ENCODE data around the gene TNIK.
"Not testable (repeated sequence)": the region's sequence is repeated elsewhere in the genome, so short reads cannot be mapped to it uniquely, and the experiment has no call there.

TNIK gene

GRCh38 chr3:171127611-171128010 is 332.6 kb downstream of the TNIK start:
- no peak for DNase-seq (ENCODE audit: low read depth, low spot score)
- TF ChIP-seq SUZ12 (IDR thresholded peaks at IDR 0.05; ENCODE audit: extremely low read depth, insufficient read depth, insufficient read length) (no peak), ZNF274 (IDR thresholded peaks at IDR 0.05; ENCODE audit: low read depth, low read length) (no peak), YY1 (IDR thresholded peaks at IDR 0.05; ENCODE audit: insufficient read depth, insufficient read length) (no peak)
- no peak overlapping the region for H3K4me3 ChIP-seq (ENCODE audit: insufficient read length, low read depth)
- H3K4me1 ChIP-seq (ENCODE audit: insufficient read depth, insufficient read length): no peaks in the 10 kb centered on the region
- no peak overlapping the region for H3K9ac ChIP-seq (ENCODE audit: insufficient read length, low read depth)
- H3K9me3 ChIP-seq (ENCODE audit: insufficient read depth, low read length): no peaks in the 10 kb centered on the region
- H3K27me3 ChIP-seq (ENCODE audit: insufficient read depth, insufficient read length): no peaks in the 10 kb centered on the region
- H3K36me3 ChIP-seq (ENCODE audit: insufficient read depth, insufficient read length, low read length): no peaks in the 10 kb centered on the region

DNA sequence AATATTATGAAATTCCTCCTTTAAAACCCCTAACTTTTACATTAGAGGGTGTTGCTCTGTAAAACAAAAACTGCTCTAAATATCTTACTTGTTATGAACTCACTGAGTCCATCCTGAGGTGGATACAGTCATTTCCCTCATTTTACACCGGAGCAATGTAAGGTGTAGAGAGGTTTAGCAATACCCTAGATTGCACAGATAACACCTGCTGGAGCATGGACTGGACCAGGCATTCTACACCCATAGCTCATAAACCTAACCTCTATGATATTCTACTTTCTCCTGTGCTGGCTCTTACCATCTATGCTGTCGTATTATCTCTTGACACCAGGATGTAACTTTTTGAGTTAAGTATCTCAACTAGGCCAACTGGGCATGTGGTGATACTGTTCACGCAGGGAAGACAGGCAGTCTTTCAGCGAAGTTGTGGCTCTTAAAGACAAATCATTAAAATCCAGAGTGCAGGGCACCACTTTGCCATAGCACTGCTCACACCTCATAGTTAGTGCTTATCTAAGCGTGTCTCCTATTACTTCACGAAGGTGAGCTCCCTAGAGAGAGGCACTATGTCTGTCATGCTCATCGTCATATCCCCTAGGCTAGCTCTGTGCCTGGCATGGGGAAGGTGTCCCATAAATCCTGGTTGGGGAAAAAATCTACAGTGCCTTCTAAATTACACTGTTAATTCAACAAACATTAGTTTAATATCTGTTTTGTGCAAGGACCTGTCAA is 333.6 kb downstream of the TNIK start:
- DNase-seq (ENCODE audit: low read depth, low spot score): no peak
- H3K9ac ChIP-seq (ENCODE audit: insufficient read length, low read depth): no peak overlapping the region

DNA sequence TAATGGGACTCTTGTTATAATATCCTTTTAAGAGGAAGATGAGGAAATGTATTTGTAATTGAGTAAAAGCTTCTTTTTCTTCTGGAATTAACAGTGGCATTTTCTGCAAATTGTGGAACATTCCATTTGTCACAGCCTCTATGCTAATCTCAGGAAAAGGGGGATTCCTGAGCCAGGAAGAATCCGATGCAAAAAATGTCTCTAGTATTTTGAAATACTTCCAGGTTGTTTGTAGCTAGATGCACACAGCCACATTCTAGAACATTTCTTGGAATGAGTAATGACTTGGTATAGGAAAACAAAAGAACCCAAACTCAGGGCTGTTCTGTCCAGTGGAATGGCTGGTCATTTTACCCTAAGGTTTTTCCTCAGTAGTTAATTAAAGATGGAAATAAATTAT is 335.2 kb downstream of the TNIK start:
- Histone ChIP-seq H3K27me3 (ENCODE audit: insufficient read depth, insufficient read length) (no peaks in the 10 kb centered on the region), H3K4me1 (ENCODE audit: insufficient read depth, insufficient read length) (no peaks in the 10 kb centered on the region), H3K4me3 (ENCODE audit: insufficient read length, low read depth) (no peak overlapping the region), H3K9ac (ENCODE audit: insufficient read length, low read depth) (no peak overlapping the region), H3K36me3 (ENCODE audit: insufficient read depth, insufficient read length, low read length) (no peaks in the 10 kb centered on the region), H3K9me3 (ENCODE audit: insufficient read depth, low read length) (no peaks in the 10 kb centered on the region)
- DNase-seq (ENCODE audit: low read depth, low spot score): no peak
- TF ChIP-seq SUZ12 (IDR thresholded peaks at IDR 0.05; ENCODE audit: extremely low read depth, insufficient read depth, insufficient read length) (no peak), YY1 (IDR thresholded peaks at IDR 0.05; ENCODE audit: insufficient read depth, insufficient read length) (no peak), ZNF274 (IDR thresholded peaks at IDR 0.05; ENCODE audit: low read depth, low read length) (no peak)

More for the DNA sequence above, 333.6 kb downstream of the TNIK start:
- Histone ChIP-seq H3K27me3 (ENCODE audit: insufficient read depth, insufficient read length) (no peaks in the 10 kb centered on the region), H3K4me1 (ENCODE audit: insufficient read depth, insufficient read length) (no peaks in the 10 kb centered on the region), H3K4me3 (ENCODE audit: insufficient read length, low read depth) (no peak overlapping the region), H3K36me3 (ENCODE audit: insufficient read depth, insufficient read length, low read length) (no peaks in the 10 kb centered on the region), H3K9me3 (ENCODE audit: insufficient read depth, low read length) (no peaks in the 10 kb centered on the region)
- TF ChIP-seq SUZ12 (IDR thresholded peaks at IDR 0.05; ENCODE audit: extremely low read depth, insufficient read depth, insufficient read length): no peak
- TF ChIP-seq YY1 (IDR thresholded peaks at IDR 0.05; ENCODE audit: insufficient read depth, insufficient read length): no peak
- TF ChIP-seq ZNF274 (IDR thresholded peaks at IDR 0.05; ENCODE audit: low read depth, low read length): no peak

DNA sequence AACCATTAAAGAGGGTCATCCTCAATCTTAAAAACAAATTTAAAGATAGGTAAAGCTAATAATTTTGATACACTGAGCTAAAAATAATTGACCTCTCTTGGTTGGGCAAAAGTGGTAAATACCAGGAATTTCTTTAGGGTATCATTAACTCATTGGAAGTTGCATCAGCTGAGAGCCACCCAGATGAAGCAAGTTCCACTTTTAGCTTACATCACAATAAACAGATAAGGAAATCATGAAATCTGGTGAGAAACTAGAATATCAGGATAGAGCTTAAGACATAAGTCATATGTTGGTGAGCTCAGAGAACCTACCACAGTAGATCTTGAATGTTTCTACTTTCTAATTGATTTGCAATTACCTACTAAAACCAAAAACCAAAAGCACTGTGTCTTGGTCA is 336.3 kb downstream of the TNIK start:
- no peak overlapping the region for H3K4me3 ChIP-seq (ENCODE audit: insufficient read length, low read depth)
- no peak for DNase-seq (ENCODE audit: low read depth, low spot score)

GRCh38 chr3:171122861-171123260 is 337.3 kb downstream of the TNIK start:
- H3K36me3 ChIP-seq (ENCODE audit: insufficient read depth, insufficient read length, low read length): no peaks in the 10 kb centered on the region
- no peak overlapping the region for H3K9ac ChIP-seq (ENCODE audit: insufficient read length, low read depth)
- no peaks in the 10 kb centered on the region for H3K9me3 ChIP-seq (ENCODE audit: insufficient read depth, low read length)
- H3K4me1 ChIP-seq (ENCODE audit: insufficient read depth, insufficient read length): no peaks in the 10 kb centered on the region
- H3K27me3 ChIP-seq (ENCODE audit: insufficient read depth, insufficient read length): no peaks in the 10 kb centered on the region
- H3K4me3 ChIP-seq (ENCODE audit: insufficient read length, low read depth): no peak overlapping the region
- no peak for TF ChIP-seq YY1 (IDR thresholded peaks at IDR 0.05; ENCODE audit: insufficient read depth, insufficient read length)
- no peak for DNase-seq (ENCODE audit: low read depth, low spot score)

More for the DNA sequence above, 336.3 kb downstream of the TNIK start:
- no peaks in the 10 kb centered on the region for H3K36me3 ChIP-seq (ENCODE audit: insufficient read depth, insufficient read length, low read length)
- H3K9ac ChIP-seq (ENCODE audit: insufficient read length, low read depth): no peak overlapping the region
- TF ChIP-seq SUZ12 (IDR thresholded peaks at IDR 0.05; ENCODE audit: extremely low read depth, insufficient read depth, insufficient read length): no peak
- no peaks in the 10 kb centered on the region for H3K4me1 ChIP-seq (ENCODE audit: insufficient read depth, insufficient read length)
- H3K27me3 ChIP-seq (ENCODE audit: insufficient read depth, insufficient read length): no peaks in the 10 kb centered on the region
- no peaks in the 10 kb centered on the region for H3K9me3 ChIP-seq (ENCODE audit: insufficient read depth, low read length)

- no peaks in the 10 kb centered on the region for H3K36me3 ChIP-seq (ENCODE audit: insufficient read depth, insufficient read length, low read length)
- no peaks in the 10 kb centered on the region for H3K27me3 ChIP-seq (ENCODE audit: insufficient read depth, insufficient read length)
- H3K4me3 ChIP-seq (ENCODE audit: insufficient read length, low read depth): no peak overlapping the region
- DNase-seq (ENCODE audit: low read depth, low spot score): no peak
- H3K9me3 ChIP-seq (ENCODE audit: insufficient read depth, low read length): no peaks in the 10 kb centered on the region
- TF ChIP-seq YY1 (IDR thresholded peaks at IDR 0.05; ENCODE audit: insufficient read depth, insufficient read length): no peak
- no peaks in the 10 kb centered on the region for H3K4me1 ChIP-seq (ENCODE audit: insufficient read depth, insufficient read length)
- no peak overlapping the region for H3K9ac ChIP-seq (ENCODE audit: insufficient read length, low read depth)
These were observed 338.0 kb downstream of the TNIK start for GRCh38 chr3:171122240-171122639.

GRCh38 chr3:171121801-171122200 is 338.4 kb downstream of the TNIK start:
- no peaks in the 10 kb centered on the region for H3K27me3 ChIP-seq (ENCODE audit: insufficient read depth, insufficient read length)
- no peaks in the 10 kb centered on the region for H3K9me3 ChIP-seq (ENCODE audit: insufficient read depth, low read length)
- no peaks in the 10 kb centered on the region for H3K36me3 ChIP-seq (ENCODE audit: insufficient read depth, insufficient read length, low read length)
- no peaks in the 10 kb centered on the region for H3K4me1 ChIP-seq (ENCODE audit: insufficient read depth, insufficient read length)
- no peak overlapping the region for H3K4me3 ChIP-seq (ENCODE audit: insufficient read length, low read depth)
- no peak for TF ChIP-seq YY1 (IDR thresholded peaks at IDR 0.05; ENCODE audit: insufficient read depth, insufficient read length)
- no peak for TF ChIP-seq ZNF274 (IDR thresholded peaks at IDR 0.05; ENCODE audit: low read depth, low read length)
- TF ChIP-seq SUZ12 (IDR thresholded peaks at IDR 0.05; ENCODE audit: extremely low read depth, insufficient read depth, insufficient read length): no peak
- DNase-seq (ENCODE audit: low read depth, low spot score): no peak
- no peak overlapping the region for H3K9ac ChIP-seq (ENCODE audit: insufficient read length, low read depth)

- H3K4me1 ChIP-seq (ENCODE audit: insufficient read depth, insufficient read length); H3K36me3 ChIP-seq (ENCODE audit: insufficient read depth, insufficient read length, low read length); DNase-seq (ENCODE audit: low read depth, low spot score); H3K9me3 ChIP-seq (ENCODE audit: insufficient read depth, low read length); H3K4me3 ChIP-seq (ENCODE audit: insufficient read length, low read depth); H3K27me3 ChIP-seq (ENCODE audit: insufficient read depth, insufficient read length); H3K9ac ChIP-seq (ENCODE audit: insufficient read length, low read depth): not testable (repeated sequence)
These were observed 340.8 kb downstream of the TNIK start for GRCh38 chr3:171119402-171119801.

GRCh38 chr3:171118993-171119392 is 341.2 kb downstream of the TNIK start:
- H3K4me1 ChIP-seq (ENCODE audit: insufficient read depth, insufficient read length); H3K27me3 ChIP-seq (ENCODE audit: insufficient read depth, insufficient read length); H3K9ac ChIP-seq (ENCODE audit: insufficient read length, low read depth); DNase-seq (ENCODE audit: low read depth, low spot score); H3K4me3 ChIP-seq (ENCODE audit: insufficient read length, low read depth); H3K36me3 ChIP-seq (ENCODE audit: insufficient read depth, insufficient read length, low read length); H3K9me3 ChIP-seq (ENCODE audit: insufficient read depth, low read length): not testable (repeated sequence)
